Sigmoid colon (tissue), 7 donors: ENCODE measurements around the gene PAQR7. TPM values are rescaled to one million over a fixed set of nuclear protein-coding genes. Genes with fewer than 3 reads are reported as not detected.
A peak's percentile ranks its signal among the peaks of the same experiment; 100 is the strongest.

Experiments
- DNase-seq: peaks from one replicate; pipeline ENCODE4 v3.0.0-alpha.2; 2019
- H3K27ac ChIP-seq, 4 donors: fragments of 200-600 bp; sonication (generic); one replicate each; pipeline ENCODE4 v1.5.1; 2016 to 2019; ENCODE audit warnings: mild to moderate bottlenecking in 1 of 4
- H3K27me3 ChIP-seq, 3 donors: fragments of 200-600 bp; sonication (generic); one replicate each; pipeline ENCODE4 v1.5.1; 2019; ENCODE audit warnings: mild to moderate bottlenecking in 1 of 3
- H3K36me3 ChIP-seq, 4 donors: fragments of 200-600 bp; sonication (generic); one replicate each; pipeline ENCODE4 v1.5.1; 2016 to 2019
- H3K4me1 ChIP-seq, 4 donors: fragments of 200-600 bp; sonication (generic); one replicate each; pipeline ENCODE4 v1.5.1; 2017 to 2019
- H3K4me3 ChIP-seq, 4 donors: fragments of 200-600 bp; sonication (generic); one replicate each; pipeline ENCODE4 v1.5.1; 2017 to 2019; ENCODE audit warnings: mild to moderate bottlenecking in 2 of 4, moderate library complexity in 1 of 4
- H3K9me3 ChIP-seq, 4 donors: fragments of 200-600 bp in 3 of 4; sonication (generic) in 3 of 4; one replicate each; pipeline versions ENCODE4 v1.5.1 to v1.6.1; 2013 to 2019
- EP300 ChIP-seq, 4 donors: sonication (generic); formaldehyde crosslinking; IDR thresholded peaks; one replicate each; pipeline ENCODE4 v1.6.1; 2017; ENCODE audit warnings: antibody characterized with exemption in 4 of 4
- POLR2A ChIP-seq, 2 donors: fragments of 450-650 bp; IDR thresholded peaks; one replicate each; pipeline ENCODE4 v1.6.1; 2016; ENCODE audit warnings: antibody characterized with exemption in 2 of 2, mild to moderate bottlenecking in 2 of 2, moderate library complexity in 2 of 2
- POLR2AphosphoS5 ChIP-seq, 4 donors: sonication (generic); formaldehyde crosslinking; IDR thresholded peaks; one replicate each; pipeline ENCODE4 v1.6.1; 2017; ENCODE audit warnings: antibody characterized with exemption in 4 of 4
- WGBS, 2 donors: extraction: QIAGEN DNeasy Blood & Tissue Kit; methylation state at CpG; one replicate each; pipeline ENCODE4 v1.1.7; 2013; 5-methylcytosine and 5-hydroxymethylcytosine counted together
- intact Hi-C: fragments of 100-400 bp; cut with DNase I; formaldehyde crosslinking; loops from one replicate; pipeline ENCODE4 v1.15.1; 2023
- polyA plus RNA-seq, 3 donors: library from polyadenylated mRNA; stranded (reverse); fragments of 200-250 nt; gene quantifications; one replicate each; pipeline ENCODE4 v1.2.3, GENCODE V29; 2013
- total RNA-seq, 4 donors: library from RNA; depleted of rRNA; stranded (reverse); fragments of >200 nt; gene quantifications; one replicate each; pipeline ENCODE4 v1.1.0, GENCODE V29; 2016
- TF ChIP-seq, protein P1 (sequence below), 4 experiments: fragments of 450-650 bp in 3 of 4; fragments of 200-600 bp in 1 of 4; IDR thresholded peaks; one replicate each; pipeline ENCODE4 v1.5.1; 2016 to 2019; ENCODE audit warnings: antibody characterized with exemption in 4 of 4, mild to moderate bottlenecking in 3 of 4, moderate library complexity in 2 of 4
- donor health status: healthy with polysubstance abuse.
- donor health status: Bipolar disorder and iron deficiency.
- donor health status: healthy.

The PAQR7 gene
- total and polyA plus RNA-seq, 7 donors: 0.92 to 9.4 (median 4.3) TPM

DNA sequence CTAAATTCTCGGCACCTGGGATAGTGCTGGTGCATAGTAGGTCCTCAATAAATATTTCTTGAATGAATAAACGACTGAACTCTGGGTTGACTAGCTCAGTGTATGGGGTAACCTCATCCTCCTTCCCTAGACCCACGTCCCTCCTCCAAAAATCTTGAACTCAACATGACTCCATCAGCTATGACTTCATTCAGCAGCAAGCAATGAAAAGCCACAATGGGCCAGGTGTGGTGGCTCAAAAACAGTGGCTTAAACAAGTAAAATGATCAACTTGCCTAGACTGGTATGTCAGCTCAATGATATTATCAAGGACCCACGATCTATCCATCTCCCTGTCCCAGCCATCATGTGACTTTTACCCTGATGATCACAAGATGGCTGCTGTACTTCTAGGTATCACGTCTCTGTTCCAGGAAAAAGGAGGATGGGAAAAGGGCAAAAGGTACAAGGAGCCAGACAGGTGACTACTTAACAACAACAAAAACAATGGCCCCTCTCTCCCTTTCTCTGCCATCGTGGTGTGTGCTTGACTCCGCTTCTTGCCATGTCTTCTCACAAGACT is 13.0 kb upstream of the PAQR7 start:
- Histone ChIP-seq H3K4me3 (no peak overlapping the region), H3K27ac (no peak overlapping the region), H3K36me3 (no peaks in the 10 kb centered on the region), H3K4me1 (peaks cover 0 to 18% (median 17%) of the 10 kb centered on the region in 4 donors), H3K27me3 (no peaks in the 10 kb centered on the region), H3K9me3 (no peaks in the 10 kb centered on the region)
- intact Hi-C loops: no loop called here
- TF ChIP-seq POLR2A (IDR thresholded peaks at IDR 0.05): no peak
- TF ChIP-seq EP300 (IDR thresholded peaks at IDR 0.05): no peak
- TF ChIP-seq, protein P1, sequence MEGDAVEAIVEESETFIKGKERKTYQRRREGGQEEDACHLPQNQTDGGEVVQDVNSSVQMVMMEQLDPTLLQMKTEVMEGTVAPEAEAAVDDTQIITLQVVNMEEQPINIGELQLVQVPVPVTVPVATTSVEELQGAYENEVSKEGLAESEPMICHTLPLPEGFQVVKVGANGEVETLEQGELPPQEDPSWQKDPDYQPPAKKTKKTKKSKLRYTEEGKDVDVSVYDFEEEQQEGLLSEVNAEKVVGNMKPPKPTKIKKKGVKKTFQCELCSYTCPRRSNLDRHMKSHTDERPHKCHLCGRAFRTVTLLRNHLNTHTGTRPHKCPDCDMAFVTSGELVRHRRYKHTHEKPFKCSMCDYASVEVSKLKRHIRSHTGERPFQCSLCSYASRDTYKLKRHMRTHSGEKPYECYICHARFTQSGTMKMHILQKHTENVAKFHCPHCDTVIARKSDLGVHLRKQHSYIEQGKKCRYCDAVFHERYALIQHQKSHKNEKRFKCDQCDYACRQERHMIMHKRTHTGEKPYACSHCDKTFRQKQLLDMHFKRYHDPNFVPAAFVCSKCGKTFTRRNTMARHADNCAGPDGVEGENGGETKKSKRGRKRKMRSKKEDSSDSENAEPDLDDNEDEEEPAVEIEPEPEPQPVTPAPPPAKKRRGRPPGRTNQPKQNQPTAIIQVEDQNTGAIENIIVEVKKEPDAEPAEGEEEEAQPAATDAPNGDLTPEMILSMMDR (IDR thresholded peaks at IDR 0.05): no peak
- no peak for TF ChIP-seq POLR2AphosphoS5 (IDR thresholded peaks at IDR 0.05)
- WGBS, 2 donors: 94 to 95% methylated on average over 7 of the region's 7 CpGs
- DNase-seq: peak; percentile 32

DNA sequence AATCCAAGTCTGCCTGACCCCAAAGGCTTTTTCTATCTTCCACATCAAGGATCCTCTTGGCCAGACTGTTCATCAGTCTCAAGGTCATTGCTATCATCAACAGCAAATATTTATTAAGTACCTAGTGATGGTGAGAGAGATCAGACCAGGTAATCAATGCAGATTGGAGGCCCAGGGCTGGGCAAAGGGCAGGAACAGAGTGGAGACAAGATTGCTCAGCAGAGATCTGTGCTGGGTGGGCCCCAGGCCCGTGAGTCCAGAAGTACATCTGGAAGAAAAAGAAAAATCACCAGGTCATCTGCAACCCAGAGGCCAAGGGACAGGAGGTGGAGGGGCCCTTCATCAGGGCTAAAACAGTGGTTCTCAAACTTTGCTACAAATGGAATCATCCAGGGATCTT is 10.1 kb upstream of the PAQR7 start:
- Histone ChIP-seq H3K27me3 (no peaks in the 10 kb centered on the region), H3K36me3 (no peaks in the 10 kb centered on the region), H3K27ac (no peak overlapping the region), H3K4me3 (no peak overlapping the region), H3K4me1 (no peaks in the 10 kb centered on the region), H3K9me3 (no peaks in the 10 kb centered on the region)
- intact Hi-C loops: no loop called here
- DNase-seq: no peak
- 80 to 89% methylated on average over 1 of the region's 1 CpG for WGBS, 2 donors
- TF ChIP-seq POLR2A (IDR thresholded peaks at IDR 0.05): no peak
- TF ChIP-seq, protein P1 (IDR thresholded peaks at IDR 0.05): no peak
- no peak for TF ChIP-seq EP300 (IDR thresholded peaks at IDR 0.05)
- no peak for TF ChIP-seq POLR2AphosphoS5 (IDR thresholded peaks at IDR 0.05)

DNA sequence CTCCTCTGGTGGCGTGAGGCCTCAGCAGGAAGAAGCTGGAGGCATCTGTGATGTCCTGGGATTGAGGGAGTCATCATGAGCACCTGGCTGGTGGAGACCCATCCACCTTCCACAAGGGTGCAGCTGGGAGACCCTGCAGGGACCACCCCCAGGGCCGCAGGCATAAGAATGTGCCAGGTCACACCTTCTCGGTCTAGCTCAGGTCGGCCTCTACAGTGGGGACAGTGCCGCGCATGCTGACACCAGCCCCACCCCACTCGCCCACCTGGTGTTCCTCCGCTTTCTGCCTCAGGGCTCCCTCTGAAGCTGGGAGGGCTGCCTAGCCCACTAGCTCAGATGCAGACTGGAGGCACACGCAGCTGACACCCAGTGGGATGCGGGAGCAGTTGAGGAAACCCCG is 5.8 kb upstream of the PAQR7 start:
- Histone ChIP-seq H3K4me1 (no peaks in the 10 kb centered on the region), H3K36me3 (no peaks in the 10 kb centered on the region), H3K4me3 (no peak overlapping the region), H3K9me3 (no peaks in the 10 kb centered on the region), H3K27ac (no peak overlapping the region), H3K27me3 (no peaks in the 10 kb centered on the region)
- DNase-seq: peak; percentile 48
- TF ChIP-seq, protein P1 (IDR thresholded peaks at IDR 0.05): no peak
- no peak for TF ChIP-seq POLR2AphosphoS5 (IDR thresholded peaks at IDR 0.05)
- no peak for TF ChIP-seq POLR2A (IDR thresholded peaks at IDR 0.05)
- no peak for TF ChIP-seq EP300 (IDR thresholded peaks at IDR 0.05)
- intact Hi-C loops: no loop called here
- WGBS, 2 donors: 93 to 94% methylated on average over 11 of the region's 11 CpGs

DNA sequence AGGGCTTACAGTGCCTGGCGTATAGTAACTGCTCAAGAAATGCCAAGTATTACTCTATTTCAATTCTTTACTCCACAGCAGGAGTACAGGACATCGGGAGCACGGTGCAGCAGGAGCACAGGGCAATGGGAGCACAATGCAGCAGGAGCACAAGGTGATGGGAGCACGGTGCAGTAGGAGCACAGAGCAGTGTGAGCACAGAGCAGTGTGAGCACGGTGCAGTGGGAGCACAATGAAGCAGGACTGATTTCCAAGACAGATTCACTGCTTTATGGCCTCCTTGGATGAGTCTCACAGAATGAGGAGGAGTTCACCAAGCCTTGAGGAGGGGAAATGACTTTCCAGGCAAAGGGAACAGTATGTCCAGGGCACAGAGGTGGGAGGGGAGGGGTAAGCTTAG is 5.0 kb upstream of the PAQR7 start:
- DNase-seq: no peak
- intact Hi-C loops: no loop called here
- 93% methylated on average over 5 of the region's 5 CpGs for WGBS, 2 donors
- Histone ChIP-seq H3K36me3 (no peaks in the 10 kb centered on the region), H3K27me3 (no peaks in the 10 kb centered on the region), H3K4me3 (no peak overlapping the region), H3K9me3 (no peaks in the 10 kb centered on the region), H3K27ac (no peak overlapping the region), H3K4me1 (peaks cover 0 to 7% (median 5%) of the 10 kb centered on the region in 4 donors)
- TF ChIP-seq, protein P1 (IDR thresholded peaks at IDR 0.05): no peak
- TF ChIP-seq EP300 (IDR thresholded peaks at IDR 0.05) (no peak), POLR2AphosphoS5 (IDR thresholded peaks at IDR 0.05) (no peak), POLR2A (IDR thresholded peaks at IDR 0.05) (no peak)

DNA sequence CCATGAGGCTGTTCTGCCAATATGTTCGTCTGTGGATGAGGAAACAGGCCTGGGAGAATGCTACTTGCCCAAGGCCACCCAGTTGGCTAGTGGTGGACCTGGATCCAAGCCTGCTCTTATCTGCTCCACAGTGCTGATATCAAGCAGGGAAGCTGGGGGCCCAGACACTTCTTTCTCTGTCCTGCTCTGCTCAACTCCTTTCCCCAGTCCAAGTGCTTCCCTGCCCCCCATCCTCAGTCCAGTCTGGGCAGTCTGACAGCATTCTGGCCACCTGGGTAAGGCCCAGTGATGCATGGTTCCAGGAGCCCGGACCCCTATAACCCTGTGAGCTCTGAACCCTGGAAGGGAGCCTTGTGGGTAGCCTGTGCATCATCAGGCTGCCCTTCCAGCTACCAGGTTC is 4.2 kb upstream of the PAQR7 start:
- DNase-seq: peak; percentile 38
- WGBS, 2 donors: 74 to 79% methylated on average over 2 of the region's 2 CpGs
- intact Hi-C loops: no loop called here
- no peaks in the 10 kb centered on the region for H3K9me3 ChIP-seq
- peaks cover 0 to 16% (median 9%) of the 10 kb centered on the region in 4 donors for H3K4me1 ChIP-seq
- H3K4me3 ChIP-seq: no peak overlapping the region
- H3K36me3 ChIP-seq: no peaks in the 10 kb centered on the region
- no peaks in the 10 kb centered on the region for H3K27me3 ChIP-seq
- TF ChIP-seq POLR2A (IDR thresholded peaks at IDR 0.05) (no peak), EP300 (IDR thresholded peaks at IDR 0.05) (no peak), POLR2AphosphoS5 (IDR thresholded peaks at IDR 0.05) (no peak)
- TF ChIP-seq, protein P1 (IDR thresholded peaks at IDR 0.05): no peak
- no peak overlapping the region for H3K27ac ChIP-seq
